Adrenal gland (tissue), 12 donors: ENCODE measurements around the gene NDOR1. TPM values are rescaled to one million over a fixed set of nuclear protein-coding genes. Genes with fewer than 3 reads are reported as not detected.

Experiments used
- DNase-seq, 7 donors: peaks; one replicate each; pipeline ENCODE4 v3.0.0-alpha.2; 2019 to 2020
- H3K27ac ChIP-seq, 5 donors: fragments of 200-600 bp; sonication (generic) in 4 of 5; 1 replicate in 3 of 5; 2 replicates in 2 of 5; pipeline versions ENCODE4 v1.5.1 to v1.8.0; 2016 to 2020; ENCODE audit warnings: mild to moderate bottlenecking in 1 of 5
- H3K27me3 ChIP-seq: fragments of 200-600 bp; 2 replicates; pipeline ENCODE4 v1.8.0; 2021
- H3K36me3 ChIP-seq, 2 donors: fragments of 200-600 bp; replicated peaks in 1 of 2; 1 replicate in 1 of 2; 2 replicates in 1 of 2; pipeline versions ENCODE4 v1.5.1 to v1.8.0; 2018 to 2022
- H3K4me1 ChIP-seq, 2 donors: fragments of 200-600 bp; replicated peaks in 1 of 2; 1 replicate in 1 of 2; 2 replicates in 1 of 2; pipeline versions ENCODE4 v1.5.1 to v1.8.0; 2018 to 2021
- H3K4me3 ChIP-seq, 4 donors: fragments of 200-600 bp; sonication (generic) in 3 of 4; one replicate each; pipeline ENCODE4 v1.5.1; 2016 to 2018
- H3K9me3 ChIP-seq, 3 donors: fragments of 200-600 bp; sonication (generic) in 1 of 3; replicated peaks in 1 of 3; 1 replicate in 2 of 3; 2 replicates in 1 of 3; pipeline versions ENCODE4 v1.5.1 to v1.8.0; 2016 to 2021
- CTCF ChIP-seq, 6 experiments: fragments of 450-650 bp in 4 of 6; fragments of 200-600 bp in 2 of 6; sonication (generic) in 1 of 6; IDR thresholded peaks; 1 replicate in 5 of 6; 2 replicates in 1 of 6; pipeline versions ENCODE4 v1.5.1 to v1.8.0; 2016 to 2021; ENCODE audit warnings: antibody characterized with exemption in 6 of 6, mild to moderate bottlenecking in 2 of 6, moderate library complexity in 1 of 6
- POLR2A ChIP-seq, 2 donors: fragments of 450-650 bp; IDR thresholded peaks; one replicate each; pipeline ENCODE4 v1.6.1; 2017; ENCODE audit warnings: antibody characterized with exemption in 2 of 2, mild to moderate bottlenecking in 2 of 2, moderate library complexity in 1 of 2
- WGBS, 4 donors: extraction: QIAGEN DNeasy Blood & Tissue Kit in 2 of 4; methylation state at CpG; one replicate each; pipeline versions ENCODE4 v1.1.5 to v1.1.7; 2013 to 2017; 5-methylcytosine and 5-hydroxymethylcytosine counted together
- intact Hi-C, 2 donors: fragments of 100-400 bp; cut with DNase I; formaldehyde crosslinking; loops; one replicate each; pipeline versions ENCODE4 v1.14.1 to v1.15.0; 2022 to 2023
- polyA plus RNA-seq, 3 donors: library from polyadenylated mRNA; stranded (reverse); fragments of 200-250 nt in 2 of 3; fragments of 350-450 nt in 1 of 3; fragmentation: Illumina TruSeq in 1 of 3; extraction: RNeasy Lipid Tissue Mini Kit (QIAGEN cat#74804) in 1 of 3; gene quantifications; one replicate each; pipeline ENCODE4 v1.2.3, GENCODE V29; 2013 to 2014
- total RNA-seq, 9 donors: library from RNA; depleted of rRNA in 4 of 9; stranded (reverse); fragments of >200 nt in 4 of 9; fragments of 120-200 nt in 1 of 9; fragmentation: NEBNext Ultra II Directional in 1 of 9; extraction: Animal tissue kit (Norgen Biotek cat#: 25700) in 1 of 9; gene quantifications; one replicate each; pipeline versions ENCODE4 v1.1.0 to v1.2.4, GENCODE V29; 2013 to 2023
- donor health status: healthy with polysubstance abuse.
- donor health status: Bipolar disorder and iron deficiency.
- donor health status: DM: yes; HTN: yes; CAD: no.
- donor health status: DM: no; HTN: no; CAD: no.
- donor health status: DM: no; HTN: no; CAD: no.
- donor health status: DM: yes; HTN: yes; CAD: no.

NDOR1 gene
- total and polyA plus RNA-seq, 12 donors: 1.6 to 36.4 (median 13.7) TPM

- H3K36me3 ChIP-seq: no peaks in the 10 kb centered on the region
- TF ChIP-seq POLR2A (IDR thresholded peaks at IDR 0.05) (no peak), CTCF (IDR thresholded peaks at IDR 0.05) (no peak)
- DNase-seq: no peak
- H3K4me1 ChIP-seq: peaks cover 10 to 24% of the 10 kb centered on the region in 2 donors
- H3K9me3 ChIP-seq: no peaks in the 10 kb centered on the region
- H3K27me3 ChIP-seq: peaks cover 92% of the 10 kb centered on the region
- H3K27ac ChIP-seq: no peak overlapping the region
- intact Hi-C loops: no loop called here
- 1 to 10% (median 4%) methylated on average over 2 to 57 of the region's 57 CpGs for WGBS, 4 donors
- H3K4me3 ChIP-seq: no peak overlapping the region
Measured at GRCh38 chr9:137167747-137168572, 37.5 kb upstream of the NDOR1 start.

GRCh38 chr9:137168573-137168903 lies 37.0 kb upstream of the NDOR1 start:
- Histone ChIP-seq H3K9me3 (no peaks in the 10 kb centered on the region), H3K4me1 (peaks cover 10 to 20% of the 10 kb centered on the region in 2 donors), H3K4me3 (peak overlapping the region in 1 of 4 donors; percentile 23), H3K36me3 (no peaks in the 10 kb centered on the region), H3K27me3 (peaks cover 86% of the 10 kb centered on the region), H3K27ac (no peak overlapping the region)
- intact Hi-C loops: no loop called here
- TF ChIP-seq CTCF (IDR thresholded peaks at IDR 0.05): no peak
- no peak for TF ChIP-seq POLR2A (IDR thresholded peaks at IDR 0.05)
- whole genome bisulfite sequencing, 4 donors: 1% methylated on average over 18 to 36 of the region's 36 CpGs; no CpG with 5 or more reads in 1 of the 4 donors
- DNase-seq: no peak

- intact Hi-C loops: no loop called here
- peak in 1 of 7 donors; percentile 26 for DNase-seq
- 0 to 2% (median 1%) methylated on average over 20 to 124 of the region's 124 CpGs for WGBS, 4 donors
- no peak for TF ChIP-seq CTCF (IDR thresholded peaks at IDR 0.05)
- no peak for TF ChIP-seq POLR2A (IDR thresholded peaks at IDR 0.05)
- Histone ChIP-seq H3K36me3 (no peaks in the 10 kb centered on the region), H3K4me3 (peak overlapping the region in 1 of 4 donors; percentile 23), H3K27me3 (peaks cover 80% of the 10 kb centered on the region), H3K9me3 (no peaks in the 10 kb centered on the region), H3K4me1 (peaks cover 10 to 20% of the 10 kb centered on the region in 2 donors), H3K27ac (no peak overlapping the region)
Measured at GRCh38 chr9:137168904-137169856, 36.3 kb upstream of the NDOR1 start.

- peaks cover 72% of the 10 kb centered on the region for H3K27me3 ChIP-seq
- intact Hi-C loops: no loop called here
- peaks cover 10 to 20% of the 10 kb centered on the region in 2 donors for H3K4me1 ChIP-seq
- no peaks in the 10 kb centered on the region for H3K36me3 ChIP-seq
- H3K9me3 ChIP-seq: no peaks in the 10 kb centered on the region
- no peak within 1 kb of the TSS for H3K27ac ChIP-seq
- TF ChIP-seq CTCF (IDR thresholded peaks at IDR 0.05): no peak
- no peak for TF ChIP-seq POLR2A (IDR thresholded peaks at IDR 0.05)
- H3K4me3 ChIP-seq: peak within 1 kb of the TSS in 1 of 4 donors; percentile 23
- no peak for DNase-seq
- 5 to 39% (median 8%) methylated on average over 11 to 41 of the region's 41 CpGs for whole genome bisulfite sequencing, 4 donors
Measured at GRCh38 chr9:137169896-137170358, 35.6 kb upstream of the NDOR1 start, which contains the start of gene LRRC26. LRRC26 (minus strand) TSS chr9:137170051; CDS start chr9:137169943, 108 bp downstream.
